B cell (primary cell): ENCODE measurements around the gene KRT27. TPM values are rescaled to one million over a fixed set of nuclear protein-coding genes. Genes with fewer than 3 reads are reported as not detected.

Experiments
- ATAC-seq: fragments of 200-7000 bp; cut with Tn5 transposase; one replicate; pipeline ENCODE4 v1.10.0; 2021; ENCODE audit warnings: low read depth, mild to moderate bottlenecking, moderate number of reproducible peaks, moderate library complexity
- CTCF ChIA-PET: fragments of 350-600 bp; sonication (Branson Sonifier 250); formaldehyde crosslinking; loops from one replicate; lab custom pipeline; 2021; ENCODE audit warnings: antibody characterized with exemption, inconsistent platforms; lab: Charles Lee
- POLR2A ChIA-PET: fragments of 350-600 bp; sonication (Branson Sonifier 250); formaldehyde crosslinking; loops from one replicate; lab custom pipeline; 2021; ENCODE audit warnings: antibody characterized with exemption; lab: Charles Lee
- DNase-seq: peaks from one replicate; pipeline ENCODE4 v3.0.0; 2013
- H2AFZ ChIP-seq: 2 replicates; pipeline ENCODE4 v1.6.1; 2012; ENCODE audit warnings: mild to moderate bottlenecking, low read depth, low read length; ENCODE audit not compliant: insufficient read depth, poor library complexity, severe bottlenecking
- H3K27ac ChIP-seq, 2 donors: 1 replicate in 1 of 2; 2 replicates in 1 of 2; pipeline ENCODE4 v1.5.1; 2012 to 2013; ENCODE audit warnings: low read length in 2 of 2, mild to moderate bottlenecking in 2 of 2, moderate library complexity in 1 of 2
- H3K27me3 ChIP-seq, 4 experiments: fragments of 200-600 bp in 1 of 4; sonication (generic) in 1 of 4; replicated peaks in 1 of 4; 1 replicate in 2 of 4; 2 replicates in 2 of 4; pipeline versions ENCODE4 v1.6.1 to v1.7.0; 2013 to 2016; ENCODE audit warnings: low read length in 3 of 4, mild to moderate bottlenecking in 2 of 4, mixed read lengths in 1 of 4, moderate library complexity in 1 of 4; ENCODE audit not compliant: insufficient read depth in 4 of 4, control insufficient read depth in 3 of 4; ENCODE audit errors: control extremely low read depth in 1 of 4
- H3K36me3 ChIP-seq, 2 experiments: replicated peaks in 1 of 2; 1 replicate in 1 of 2; 2 replicates in 1 of 2; pipeline versions ENCODE4 v1.6.1 to v1.7.1; 2013; ENCODE audit warnings: low read length in 1 of 2; ENCODE audit not compliant: insufficient read depth in 2 of 2, control insufficient read depth in 1 of 2; ENCODE audit errors: control extremely low read depth in 1 of 2, extremely low read depth in 1 of 2
- H3K4me1 ChIP-seq, 2 donors: fragments of 200-600 bp in 1 of 2; sonication (generic) in 1 of 2; 1 replicate in 1 of 2; 2 replicates in 1 of 2; pipeline versions ENCODE4 v1.5.1 to v1.6.1; 2013 to 2017; ENCODE audit warnings: low read length in 2 of 2; ENCODE audit not compliant: control insufficient read depth in 2 of 2, insufficient read depth in 2 of 2
- H3K4me2 ChIP-seq: replicated peaks from 2 replicates; pipeline ENCODE3; 2012; ENCODE audit warnings: mild to moderate bottlenecking, low read depth, low read length; ENCODE audit not compliant: poor library complexity, severe bottlenecking
- H3K4me3 ChIP-seq, 5 experiments: fragments of 200-600 bp in 1 of 5; sonication (generic) in 1 of 5; 1 replicate in 3 of 5; 2 replicates in 2 of 5; pipeline versions ENCODE4 v1.5.1 to v1.7.0; 2011 to 2016; ENCODE audit warnings: low read length in 4 of 5, mild to moderate bottlenecking in 4 of 5, low read depth in 2 of 5, control low read depth in 1 of 5, moderate library complexity in 1 of 5; ENCODE audit not compliant: insufficient read depth in 1 of 5; ENCODE audit errors: control extremely low read depth in 1 of 5, extremely low read depth in 1 of 5
- H3K79me2 ChIP-seq: fragments of 200-600 bp; sonication (generic); one replicate; pipeline ENCODE4 v1.6.0; 2016; ENCODE audit warnings: low read length; ENCODE audit not compliant: control insufficient read depth, insufficient read depth
- H3K9ac ChIP-seq: fragments of 200-600 bp; sonication (generic); 2 replicates; pipeline ENCODE4 v1.6.1; 2017; ENCODE audit warnings: mild to moderate bottlenecking, low read length, moderate library complexity
- H3K9me3 ChIP-seq, 3 donors: one replicate each; pipeline versions ENCODE4 v1.6.1 to v1.7.1; 2013; ENCODE audit warnings: low read length in 2 of 3; ENCODE audit not compliant: control insufficient read depth in 2 of 3, insufficient read depth in 1 of 3; ENCODE audit errors: control extremely low read depth in 1 of 3
- H4K20me1 ChIP-seq: 2 replicates; pipeline ENCODE4 v1.6.0; 2012; ENCODE audit warnings: mild to moderate bottlenecking, low read length; ENCODE audit not compliant: insufficient read depth, control insufficient read depth, poor library complexity, severe bottlenecking
- H3K27ac Mint-ChIP-seq: one replicate; pipeline ENCODE4 v1.8.0; 2021; ENCODE audit warnings: mixed read lengths
- H3K27me3 Mint-ChIP-seq: one replicate; pipeline ENCODE4 v1.8.0; 2021; ENCODE audit warnings: mixed read lengths
- H3K4me1 Mint-ChIP-seq: one replicate; pipeline ENCODE4 v1.8.0; 2021; ENCODE audit warnings: mixed read lengths
- H3K4me3 Mint-ChIP-seq: one replicate; pipeline ENCODE4 v1.8.0; 2021; ENCODE audit warnings: mixed read lengths
- H3K9me3 Mint-ChIP-seq: one replicate; pipeline ENCODE4 v1.8.0; 2022; ENCODE audit warnings: mixed read lengths; ENCODE audit not compliant: insufficient read depth
- EZH2 ChIP-seq: IDR thresholded peaks from 2 replicates; pipeline ENCODE4 v1.6.1; 2012; ENCODE audit warnings: borderline replicate concordance, low read depth, mild to moderate bottlenecking, moderate library complexity, low read length; ENCODE audit not compliant: insufficient read depth, poor library complexity, severe bottlenecking
- WGBS: methylation state at CpG from one replicate; pipeline ENCODE4 v1.1.5; 2013; ENCODE audit warnings: missing lambda C conversion rate; ENCODE audit not compliant: insufficient coverage; 5-methylcytosine and 5-hydroxymethylcytosine counted together
- intact Hi-C: fragments of 100-400 bp; cut with micrococcal nuclease; formaldehyde crosslinking; loops from one replicate; pipeline ENCODE4 v1.10.0; 2022
- polyA plus RNA-seq: library from polyadenylated mRNA; depleted of rRNA; stranded (reverse); fragments of >200 nt; gene quantifications from 2 replicates; pipeline ENCODE4 v1.2.3, GENCODE V29; 2012
- total RNA-seq, 2 donors: library from RNA; stranded (reverse); fragments of 120-200 nt in 1 of 2; gene quantifications; 1 replicate in 1 of 2; 2 replicates in 1 of 2; pipeline versions ENCODE4 v1.2.3 to v1.2.4, GENCODE V29; 2013 to 2022
- TF ChIP-seq, protein P1 (sequence below): fragments of 200-600 bp; IDR thresholded peaks from one replicate; pipeline ENCODE4 v1.8.0; 2022; ENCODE audit warnings: antibody characterized with exemption, mild to moderate bottlenecking

The KRT27 gene
- total and polyA plus RNA-seq, 2 donors (not counting 1 experiment from before 2014, with no cell fraction given): not detected

- Histone ChIP-seq H3K4me2 (no peak overlapping the region), H4K20me1 (no peaks in the 10 kb centered on the region), H3K9me3 (peaks cover 0 to 3% (median 0%) of the 10 kb centered on the region in 3 donors), H3K9ac (no peak overlapping the region), H3K4me3 (no peak overlapping the region), H3K4me1 (peaks cover 4 to 5% of the 10 kb centered on the region in 2 donors), H3K27ac (no peak overlapping the region), H3K36me3 (no peaks in the 10 kb centered on the region), H3K27me3 (peaks cover 0 to 3% (median 0%) of the 10 kb centered on the region in 4 experiments), H3K79me2 (peaks cover 15% of the 10 kb centered on the region), H2AFZ (no peak overlapping the region)
- H3K9me3 Mint-ChIP-seq: no peaks in the 10 kb centered on the region
- H3K4me3 Mint-ChIP-seq: no peak overlapping the region
- ChIA-PET POLR2A (no interaction called here), CTCF (interaction anchor here (1.4 kb wide), 1 partner anchor 18 kb away, joined by 3 read pairs; no protein-coding TSS in a partner anchor)
- WGBS: no CpG with 5 or more reads among the region's 1 CpG
- DNase-seq (no peak), ATAC-seq (no peak)
- H3K27me3 Mint-ChIP-seq: peaks cover 32% of the 10 kb centered on the region
- intact Hi-C loops: no loop called here
- H3K27ac Mint-ChIP-seq: no peak overlapping the region
- TF ChIP-seq, protein P1, sequence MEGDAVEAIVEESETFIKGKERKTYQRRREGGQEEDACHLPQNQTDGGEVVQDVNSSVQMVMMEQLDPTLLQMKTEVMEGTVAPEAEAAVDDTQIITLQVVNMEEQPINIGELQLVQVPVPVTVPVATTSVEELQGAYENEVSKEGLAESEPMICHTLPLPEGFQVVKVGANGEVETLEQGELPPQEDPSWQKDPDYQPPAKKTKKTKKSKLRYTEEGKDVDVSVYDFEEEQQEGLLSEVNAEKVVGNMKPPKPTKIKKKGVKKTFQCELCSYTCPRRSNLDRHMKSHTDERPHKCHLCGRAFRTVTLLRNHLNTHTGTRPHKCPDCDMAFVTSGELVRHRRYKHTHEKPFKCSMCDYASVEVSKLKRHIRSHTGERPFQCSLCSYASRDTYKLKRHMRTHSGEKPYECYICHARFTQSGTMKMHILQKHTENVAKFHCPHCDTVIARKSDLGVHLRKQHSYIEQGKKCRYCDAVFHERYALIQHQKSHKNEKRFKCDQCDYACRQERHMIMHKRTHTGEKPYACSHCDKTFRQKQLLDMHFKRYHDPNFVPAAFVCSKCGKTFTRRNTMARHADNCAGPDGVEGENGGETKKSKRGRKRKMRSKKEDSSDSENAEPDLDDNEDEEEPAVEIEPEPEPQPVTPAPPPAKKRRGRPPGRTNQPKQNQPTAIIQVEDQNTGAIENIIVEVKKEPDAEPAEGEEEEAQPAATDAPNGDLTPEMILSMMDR: no peak
- no peak for TF ChIP-seq EZH2
- H3K4me1 Mint-ChIP-seq: peaks cover 8% of the 10 kb centered on the region
Observed at GRCh38 chr17:40824015-40824832, 41.9 kb upstream of the KRT27 start.
